K562 (cell line): Measurements from ENCODE around the gene MICAL2.

Source experiments
- HDAC3 ChIP-seq: fragments of 450-650 bp; IDR thresholded peaks from 2 replicates; pipeline ENCODE4 v1.6.1; 2018; ENCODE audit warnings: borderline replicate concordance, mild to moderate bottlenecking, moderate library complexity; ENCODE audit not compliant: partially characterized antibody
- ZNF274 ChIP-seq: IDR thresholded peaks from 2 replicates; pipeline ENCODE4 v1.6.1; 2011; ENCODE audit warnings: low read depth, mild to moderate bottlenecking, low read length, moderate library complexity, borderline replicate concordance

GRCh38 chr11:12092714-12093113, 17.7 kb upstream of the MICAL2 start:
- TF ChIP-seq ZNF274 (no peak), HDAC3 (no peak)
